Measurements from ENCODE around the gene FAM217A.

- TF ChIP-seq CTCF (IDR thresholded peaks at IDR 0.05) (no peak), POLR2A (IDR thresholded peaks at IDR 0.05) (no peak)
Measured at GRCh38 chr6:4028051-4028450, 50.9 kb downstream of the FAM217A start.

Measured in testis (tissue), 2 donors.